Lower leg skin (tissue), 4 donors: ENCODE results near the gene BUB1. TPM values are rescaled to one million over a fixed set of nuclear protein-coding genes. Genes with fewer than 3 reads are reported as not detected.

Source experiments
- DNase-seq, 2 donors: peaks; one replicate each; pipeline ENCODE4 v3.0.0-alpha.2; 2019; ENCODE audit warnings: low spot score in 2 of 2
- H3K4me3 ChIP-seq: fragments of 200-600 bp; sonication (generic); 2 replicates; pipeline ENCODE4 v1.5.1; 2017; ENCODE audit warnings: mild to moderate bottlenecking, low read depth; ENCODE audit not compliant: poor library complexity, severe bottlenecking
- CTCF ChIP-seq, 3 donors: fragments of 450-650 bp; IDR thresholded peaks; one replicate each; pipeline ENCODE4 v1.5.1; 2016; ENCODE audit warnings: antibody characterized with exemption in 3 of 3, mild to moderate bottlenecking in 3 of 3, moderate library complexity in 2 of 3
- POLR2A ChIP-seq, 2 donors: fragments of 450-650 bp; IDR thresholded peaks; one replicate each; pipeline ENCODE4 v1.6.1; 2016 to 2017; ENCODE audit warnings: antibody characterized with exemption in 2 of 2, mild to moderate bottlenecking in 1 of 2, moderate library complexity in 1 of 2
- WGBS, 2 donors: methylation state at CpG; one replicate each; pipeline ENCODE4 v1.1.5; 2018; 5-methylcytosine and 5-hydroxymethylcytosine counted together
- intact Hi-C: fragments of 100-400 bp; cut with DNase I; formaldehyde crosslinking; loops from one replicate; pipeline ENCODE4 v1.15.0; 2023; ENCODE audit warnings: low total_unique reads
- total RNA-seq, 4 donors: library from RNA; depleted of rRNA; stranded (reverse); fragments of >200 nt; gene quantifications; one replicate each; pipeline ENCODE4 v1.1.0, GENCODE V29; 2016

Gene BUB1
- total RNA-seq, 4 donors from 2014 or later, result 1.9 to 3.9 (median 3.0) TPM

DNA sequence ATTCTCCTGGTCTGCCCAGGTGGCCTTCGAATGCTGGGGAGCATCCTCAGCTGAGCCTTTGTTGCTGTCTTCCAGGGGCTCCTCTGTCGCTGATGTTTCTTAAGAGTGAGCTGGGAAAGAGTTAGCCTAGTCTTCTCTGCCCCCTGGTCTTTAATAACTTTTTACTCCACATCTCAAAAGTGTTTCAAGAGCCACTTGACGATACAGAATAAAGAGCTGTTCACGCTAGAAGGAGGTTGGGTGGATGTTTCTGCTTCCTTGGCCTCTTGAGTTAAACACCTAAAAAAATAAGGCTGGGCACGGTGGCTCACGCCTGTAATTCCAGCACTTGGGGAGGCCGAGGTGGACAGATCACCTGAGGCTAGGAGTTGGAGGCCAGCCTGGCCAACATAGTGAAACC lies 2.8 kb upstream of the BUB1 start:
- DNase-seq, result no peak
- WGBS, 2 donors, result 95% methylated on average over 7 of the region's 7 CpGs
- no peak overlapping the region for H3K4me3 ChIP-seq
- TF ChIP-seq CTCF (IDR thresholded peaks at IDR 0.05) (no peak), POLR2A (IDR thresholded peaks at IDR 0.05) (no peak)
- intact Hi-C loops, result no loop called here

GRCh38 chr2:110679865-110680264 lies 2.0 kb upstream of the BUB1 start:
- 88 to 89% methylated on average over 11 to 12 of the region's 12 CpGs for WGBS, 2 donors
- no peak overlapping the region for H3K4me3 ChIP-seq
- no peak for DNase-seq
- intact Hi-C loops, result no loop called here
- no peak for TF ChIP-seq CTCF (IDR thresholded peaks at IDR 0.05)
- TF ChIP-seq POLR2A (IDR thresholded peaks at IDR 0.05), result no peak

GRCh38 chr2:110679337-110679707 lies 1.5 kb upstream of the BUB1 start:
- intact Hi-C loops, result no loop called here
- H3K4me3 ChIP-seq, result no peak overlapping the region
- no peak for TF ChIP-seq CTCF (IDR thresholded peaks at IDR 0.05)
- DNase-seq, result no peak
- 36 to 50% methylated on average over 9 of the region's 9 CpGs for WGBS, 2 donors

DNA sequence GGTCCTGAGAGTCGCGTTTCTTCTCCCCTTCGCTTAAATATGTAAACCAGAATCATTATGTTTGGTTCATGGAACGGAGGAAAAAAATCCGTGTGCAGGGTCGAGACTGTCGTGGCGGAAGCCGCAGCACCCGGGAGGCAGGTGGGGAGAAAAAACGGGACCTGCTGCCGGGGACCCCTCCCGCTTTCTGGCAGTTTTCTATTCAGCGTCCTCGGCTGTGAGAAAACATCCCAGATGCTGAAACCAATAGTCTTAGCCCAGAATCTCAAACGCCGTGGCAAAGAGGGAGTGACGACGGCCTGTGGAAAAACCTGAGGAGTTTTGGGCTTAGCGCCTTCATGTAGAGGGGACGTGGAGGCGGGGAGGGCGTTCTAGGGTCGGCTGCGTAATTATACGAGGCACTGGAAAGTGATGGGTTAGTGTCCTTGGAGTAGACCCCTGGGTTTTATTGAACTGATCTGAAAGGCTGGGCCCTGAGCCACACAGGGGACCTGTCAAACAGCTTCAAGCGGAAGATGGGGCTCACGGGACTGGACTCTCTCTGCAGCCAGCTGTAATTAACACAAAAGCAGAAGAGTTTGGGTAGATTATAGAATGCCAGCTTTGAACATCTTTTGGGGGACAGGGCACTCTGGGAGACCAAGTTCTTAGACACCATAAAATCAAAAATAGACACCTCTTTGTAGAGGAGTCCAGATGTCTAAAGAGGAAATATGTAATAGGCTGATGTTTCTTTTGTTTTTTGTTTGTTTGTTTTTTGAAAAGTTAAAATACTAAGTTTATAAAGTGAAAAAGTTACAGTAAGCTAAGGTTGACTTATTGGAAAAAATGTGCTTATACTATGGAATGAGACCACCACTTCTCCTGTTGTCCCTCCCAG lies 834 bp upstream of the BUB1 start:
- 0 to 1% methylated on average over 28 of the region's 28 CpGs for WGBS, 2 donors
- intact Hi-C loops, result no loop called here
- peak in 1 of 2 donors; percentile 86 for DNase-seq
- H3K4me3 ChIP-seq, result peak overlapping the region; percentile 55
- TF ChIP-seq POLR2A (IDR thresholded peaks at IDR 0.05), result no peak
- no peak for TF ChIP-seq CTCF (IDR thresholded peaks at IDR 0.05)

DNA sequence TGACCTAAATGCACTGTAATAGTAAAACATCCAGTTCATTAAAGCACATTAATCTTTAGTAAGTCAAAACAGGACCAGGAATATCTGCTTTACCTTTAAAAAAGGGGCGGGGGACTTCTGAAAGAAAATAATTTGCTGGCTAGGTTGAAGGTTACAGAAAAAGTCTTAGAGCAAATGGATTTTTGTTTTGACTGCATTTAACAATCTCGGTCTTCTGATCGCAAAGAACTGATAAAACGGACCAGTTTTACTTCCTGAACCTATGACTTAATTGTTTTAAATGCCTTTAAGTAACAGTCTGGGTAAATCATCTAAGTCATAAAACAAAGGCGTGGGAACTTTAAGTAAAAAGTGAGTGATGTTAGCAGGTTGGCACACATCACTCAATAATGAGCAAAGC lies 783 bp downstream of the BUB1 start:
- 10% methylated on average over 5 of the region's 5 CpGs for WGBS, 2 donors
- DNase-seq, result no peak
- no peak overlapping the region for H3K4me3 ChIP-seq
- TF ChIP-seq CTCF (IDR thresholded peaks at IDR 0.05) (no peak), POLR2A (IDR thresholded peaks at IDR 0.05) (no peak)
- intact Hi-C loops, result no loop called here

DNA sequence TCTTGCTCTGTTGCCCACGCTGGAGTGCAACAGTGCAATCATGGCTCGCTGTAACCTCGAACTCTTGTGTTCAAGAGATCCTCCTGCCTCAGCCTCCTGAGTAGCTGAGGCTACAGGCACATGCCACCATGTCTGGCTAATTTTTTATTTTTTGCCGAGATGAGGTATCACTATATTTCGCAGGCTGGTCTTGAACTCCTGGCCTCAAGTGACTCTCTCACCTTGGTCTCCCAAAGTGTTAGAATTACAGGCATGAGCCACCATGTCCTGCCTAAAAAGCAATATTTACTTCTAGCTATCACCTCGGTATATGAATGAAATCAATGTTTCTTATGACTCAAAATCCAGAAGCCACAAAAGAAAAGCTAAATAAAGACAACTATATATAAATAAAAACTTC lies 2.2 kb downstream of the BUB1 start:
- intact Hi-C loops, result no loop called here
- DNase-seq, result no peak
- 87 to 92% methylated on average over 6 of the region's 6 CpGs for WGBS, 2 donors
- TF ChIP-seq CTCF (IDR thresholded peaks at IDR 0.05) (no peak), POLR2A (IDR thresholded peaks at IDR 0.05) (no peak)
- H3K4me3 ChIP-seq, result no peak overlapping the region
